Non-pigmented ciliary epithelial cell (primary cell): Measurements from ENCODE around the gene ZMYM4.
"Not testable (repeated sequence)": the region's sequence is repeated elsewhere in the genome, so short reads cannot be mapped to it uniquely, and the experiment has no call there.

Experiments
- DNase-seq: peaks from one replicate; pipeline ENCODE4 v3.0.0-alpha.2; 2010; ENCODE audit warnings: low read depth

The ZMYM4 gene

DNA sequence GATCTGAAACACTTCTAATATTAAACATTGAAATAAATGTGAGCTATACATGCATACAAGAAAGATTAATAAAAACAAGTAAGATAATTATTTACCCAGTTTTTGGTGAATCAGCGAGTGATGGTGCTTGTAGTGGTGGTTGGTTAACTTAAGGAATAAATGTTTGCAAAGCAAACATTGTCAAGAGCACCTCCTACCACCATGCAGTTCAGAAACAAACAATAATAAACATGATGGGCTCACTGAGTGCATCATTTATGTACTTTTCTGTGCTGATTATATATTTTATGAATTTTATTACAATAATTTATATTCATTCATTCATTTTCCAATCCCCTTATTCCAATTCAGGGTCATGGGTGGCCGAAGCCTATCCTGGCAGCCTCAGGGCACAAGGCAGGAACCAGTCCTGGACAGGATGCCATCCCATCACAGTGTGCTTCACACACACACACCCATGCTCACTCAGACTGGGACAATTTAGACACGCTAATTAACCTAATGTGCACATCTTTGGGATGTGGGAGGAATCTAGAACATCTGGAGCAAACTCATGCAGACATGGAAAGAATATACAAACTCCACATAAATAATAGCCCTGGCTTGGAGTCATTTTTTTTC, 57.8 kb downstream of the ZMYM4 start:
- no peak for DNase-seq

DNA sequence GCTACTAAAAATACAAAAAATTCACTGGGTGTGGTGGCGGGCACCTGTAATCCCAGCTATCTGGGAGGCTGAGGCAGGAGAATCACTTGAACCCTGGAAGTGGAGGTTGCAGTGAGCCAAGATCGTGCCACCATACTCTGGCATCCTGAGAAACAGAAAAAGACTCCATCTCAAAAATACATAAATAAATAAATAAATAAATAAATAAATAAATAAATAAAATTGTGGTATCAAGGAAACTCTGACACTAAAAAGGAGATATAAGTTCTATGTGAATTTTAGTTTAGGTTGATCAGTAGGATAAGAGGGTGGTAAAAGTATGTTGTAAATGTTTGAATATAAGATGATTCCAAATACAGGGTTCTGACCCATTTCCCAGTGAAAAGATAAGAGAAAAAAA, 63.1 kb downstream of the ZMYM4 start:
- not testable (repeated sequence) for DNase-seq

DNA sequence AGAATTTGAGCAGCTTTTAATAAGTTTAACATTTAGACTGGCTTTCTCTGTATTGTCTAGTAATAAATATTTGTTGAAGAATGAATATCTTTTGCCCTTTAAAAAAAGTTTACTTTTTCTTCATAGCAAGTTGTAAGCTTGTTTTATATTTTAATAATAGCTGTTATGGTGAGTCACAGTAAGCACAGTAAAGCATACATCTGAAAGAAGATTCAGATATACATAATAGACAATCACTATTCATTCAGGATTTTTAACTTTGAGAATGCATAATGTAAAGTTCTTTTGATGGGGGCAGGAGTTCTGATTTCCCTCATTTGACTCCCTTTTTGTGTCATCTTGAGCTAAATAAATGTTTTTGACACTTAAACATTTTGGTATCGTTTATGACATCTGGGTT, 66.0 kb downstream of the ZMYM4 start:
- DNase-seq: no peak

DNA sequence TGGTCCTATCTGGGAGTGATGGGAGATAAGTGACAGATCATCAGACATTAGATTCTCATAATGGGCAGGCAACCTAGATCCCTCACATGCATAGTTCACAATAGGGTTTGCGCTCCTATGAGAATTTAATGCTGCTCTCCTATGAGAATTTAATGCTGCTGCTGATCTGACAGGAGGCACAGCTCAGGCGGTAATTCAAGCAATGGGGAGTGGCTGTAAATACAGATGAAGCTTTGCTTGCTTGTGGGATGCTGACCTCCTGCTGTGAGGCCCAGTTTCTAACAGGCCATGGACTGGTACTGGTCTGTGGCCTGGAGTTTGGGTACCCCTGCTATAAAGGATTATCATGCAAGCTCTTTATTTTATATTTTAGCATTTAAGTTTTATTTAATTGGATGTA, 72.0 kb downstream of the ZMYM4 start:
- no peak for DNase-seq

DNA sequence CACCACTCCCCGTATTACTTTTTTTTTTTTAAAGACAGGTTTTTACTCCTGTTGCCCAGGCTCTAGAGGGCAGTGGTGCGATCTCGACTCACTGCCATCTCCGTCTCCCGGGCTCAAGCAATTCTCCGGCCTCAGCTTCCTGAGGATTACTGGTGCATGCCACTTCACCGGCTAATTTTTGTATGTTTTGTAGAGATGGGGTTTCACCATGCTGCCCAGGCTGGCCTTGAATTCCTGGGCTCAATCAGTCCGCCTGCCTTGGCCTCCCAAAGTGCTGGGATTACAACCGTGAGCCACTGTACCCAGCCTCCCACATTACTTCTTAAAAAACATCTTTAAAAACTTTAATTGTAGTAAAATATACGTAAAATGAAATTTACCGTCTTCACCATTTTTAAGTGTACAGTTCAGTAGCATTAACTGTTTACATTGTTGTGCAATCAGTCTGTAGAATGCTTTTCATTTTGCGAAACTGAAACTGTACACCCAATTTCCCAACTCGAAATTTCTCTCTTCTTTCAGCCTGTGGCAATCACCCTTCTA, 77.0 kb downstream of the ZMYM4 start:
- no peak for DNase-seq

DNA sequence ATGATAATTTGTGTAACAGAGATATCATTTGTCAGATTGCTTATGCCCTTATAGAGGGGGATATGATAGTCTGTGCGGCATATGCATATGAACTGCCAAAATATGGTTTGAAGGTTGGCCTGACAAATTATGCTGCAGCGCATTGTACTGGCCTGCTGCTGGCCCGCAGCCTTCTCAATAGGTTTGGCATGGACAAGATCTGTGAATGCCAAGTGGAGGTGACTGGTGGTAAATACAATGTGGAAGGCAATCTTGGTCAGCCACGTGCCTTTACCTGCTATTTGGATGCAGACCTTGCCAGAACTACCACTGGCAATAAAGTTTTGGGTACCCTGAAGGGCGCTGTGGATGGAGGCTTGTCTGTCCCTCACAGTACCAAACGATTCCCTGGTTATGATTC, 82.4 kb downstream of the ZMYM4 start:
- DNase-seq: no peak

DNA sequence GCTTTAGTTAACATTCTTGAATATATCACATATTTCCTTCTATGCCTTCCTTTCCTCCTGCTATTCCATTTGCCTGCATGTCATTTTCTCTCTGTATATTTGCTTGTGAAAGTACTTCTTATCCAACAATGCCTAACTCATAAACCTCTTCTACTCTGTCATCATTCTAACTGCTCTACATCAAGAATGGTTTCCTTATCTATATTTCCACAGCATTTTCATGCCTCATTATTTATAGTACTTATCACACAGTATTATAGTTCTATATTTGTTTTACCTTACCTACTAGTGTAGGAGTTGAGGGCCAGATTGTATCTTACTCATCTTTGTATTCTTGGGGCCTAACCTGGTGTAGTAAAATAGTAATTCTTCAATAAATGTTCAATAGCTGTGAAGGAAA, 91.5 kb downstream of the ZMYM4 start:
- DNase-seq: no peak

DNA sequence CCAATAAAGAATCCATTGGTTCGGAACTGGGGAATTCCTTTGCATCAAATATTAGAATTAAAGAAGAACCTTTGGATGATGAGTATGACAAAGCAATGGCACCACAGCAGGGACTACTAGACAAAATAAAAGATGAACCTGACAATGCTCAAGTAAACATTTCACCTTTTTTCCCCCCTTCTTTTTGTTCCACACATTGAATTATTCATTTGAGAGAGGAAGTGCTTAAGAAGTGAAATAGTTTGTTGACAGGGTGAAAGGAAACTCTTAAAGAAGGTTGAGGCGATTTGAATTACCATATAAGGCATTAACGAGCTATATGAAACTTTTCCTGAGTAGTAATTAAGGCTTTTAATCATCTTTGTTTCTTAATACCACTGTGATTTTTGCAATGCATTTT, 93.1 kb downstream of the ZMYM4 start:
- no peak for DNase-seq

DNA sequence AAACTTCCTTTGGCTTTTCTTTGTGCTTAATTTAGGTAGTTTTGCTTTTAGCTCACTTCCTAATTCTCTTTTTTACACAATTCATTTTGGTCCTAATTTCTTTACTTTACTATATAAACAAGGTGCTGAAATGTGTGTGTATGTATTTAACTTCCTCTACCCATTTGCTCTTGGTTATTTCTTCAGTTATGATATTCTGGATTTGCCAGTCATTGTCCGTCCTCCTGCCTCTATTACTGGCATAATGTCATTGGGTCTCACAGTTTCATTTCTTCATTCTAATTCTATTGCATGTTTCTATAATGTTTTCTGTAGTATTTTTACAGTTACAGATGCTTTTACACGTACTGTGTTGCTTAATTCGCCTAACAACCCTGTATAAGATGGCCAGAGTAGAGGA, 96.2 kb downstream of the ZMYM4 start:
- no peak for DNase-seq

DNA sequence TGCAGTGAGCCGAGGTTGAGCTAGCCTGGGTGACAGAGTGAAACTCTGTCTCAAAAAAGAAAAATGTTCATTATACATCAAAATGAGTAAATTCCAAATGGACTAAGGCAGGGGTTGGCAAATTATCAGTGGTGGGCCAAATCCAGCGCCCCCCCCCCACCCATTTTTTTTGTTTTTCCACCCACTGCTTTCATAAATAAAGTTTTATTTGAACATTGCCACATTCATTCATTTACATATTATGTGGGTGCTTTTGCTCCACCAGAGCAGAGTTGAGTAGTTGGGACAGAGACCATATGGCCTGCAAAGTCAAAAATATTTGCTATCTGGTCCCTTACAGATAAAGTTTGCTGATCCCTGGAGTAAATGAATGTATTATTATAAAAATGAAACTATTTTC, 99.4 kb downstream of the ZMYM4 start:
- no peak for DNase-seq

DNA sequence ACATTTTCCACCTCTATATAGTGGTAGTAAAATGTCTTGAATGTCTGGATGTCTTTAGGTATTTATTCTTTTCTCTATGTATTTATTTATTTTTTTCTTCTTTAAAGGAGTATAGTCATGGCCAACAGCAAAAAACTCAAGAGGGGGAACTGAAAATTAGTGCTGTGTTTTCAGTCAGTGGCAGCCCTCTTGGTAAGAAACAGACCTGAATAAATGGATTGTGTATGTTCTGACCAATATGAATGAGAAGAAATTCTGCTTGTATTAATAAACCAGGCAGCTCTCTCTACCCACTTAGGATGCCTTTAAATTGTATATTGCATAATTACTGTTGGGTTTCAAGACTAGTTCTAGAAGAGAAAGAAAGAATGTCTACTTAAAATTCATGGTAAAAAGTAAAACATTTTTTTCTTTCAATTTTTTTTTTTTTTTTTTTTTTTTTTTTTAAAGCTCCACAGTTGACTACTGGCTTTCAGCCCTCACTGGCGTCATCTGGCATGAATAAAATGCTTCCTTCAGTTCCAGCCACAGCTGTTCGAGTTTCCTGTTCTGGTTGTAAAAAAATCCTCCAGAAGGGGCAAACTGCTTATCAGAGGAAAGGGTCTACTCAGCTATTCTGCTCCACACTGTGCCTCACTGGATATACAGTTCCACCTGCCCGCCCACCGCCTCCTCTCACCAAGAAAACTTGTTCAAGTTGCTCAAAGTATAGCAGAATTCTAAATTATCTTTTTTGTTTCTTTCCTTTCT, 101.6 kb downstream of the ZMYM4 start:
- DNase-seq: peak; percentile 43

DNA sequence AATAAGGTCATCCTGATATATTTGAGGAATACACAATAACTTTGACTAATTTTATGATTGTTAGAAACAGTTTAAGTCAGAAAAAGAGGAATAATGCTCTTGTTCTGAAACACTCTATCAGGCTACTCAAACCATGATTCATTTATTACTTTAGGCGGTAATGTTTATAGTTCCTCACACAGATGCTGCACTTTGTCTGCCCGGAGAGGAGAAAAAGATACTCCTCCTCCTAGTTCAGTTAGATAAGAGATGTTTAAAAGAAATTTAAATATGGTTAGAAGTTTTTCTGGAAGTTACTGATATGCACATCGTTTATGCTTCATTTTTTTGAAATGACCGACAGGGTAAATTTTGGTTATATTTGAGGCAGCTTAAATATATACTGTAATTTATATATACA, 103.0 kb downstream of the ZMYM4 start:
- DNase-seq: no peak

DNA sequence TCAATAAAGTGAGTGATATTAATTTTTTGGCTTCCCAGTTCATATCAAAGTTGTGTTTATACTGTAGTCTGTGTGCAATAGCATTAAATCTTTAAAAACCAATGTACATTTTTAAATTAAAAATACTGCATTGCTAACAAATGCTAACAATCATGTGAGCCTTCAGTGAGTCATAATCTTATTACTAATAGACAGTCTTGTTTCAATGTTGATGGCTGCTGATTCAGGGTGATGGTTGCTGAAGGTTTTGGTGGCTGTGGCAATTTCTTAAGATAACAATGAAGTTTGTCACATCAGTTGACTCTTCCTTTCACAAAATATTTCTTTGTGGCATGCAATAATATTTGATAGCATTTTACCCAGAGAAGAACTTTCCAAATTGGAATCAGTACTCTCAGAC, 109.0 kb downstream of the ZMYM4 start:
- DNase-seq: no peak

DNA sequence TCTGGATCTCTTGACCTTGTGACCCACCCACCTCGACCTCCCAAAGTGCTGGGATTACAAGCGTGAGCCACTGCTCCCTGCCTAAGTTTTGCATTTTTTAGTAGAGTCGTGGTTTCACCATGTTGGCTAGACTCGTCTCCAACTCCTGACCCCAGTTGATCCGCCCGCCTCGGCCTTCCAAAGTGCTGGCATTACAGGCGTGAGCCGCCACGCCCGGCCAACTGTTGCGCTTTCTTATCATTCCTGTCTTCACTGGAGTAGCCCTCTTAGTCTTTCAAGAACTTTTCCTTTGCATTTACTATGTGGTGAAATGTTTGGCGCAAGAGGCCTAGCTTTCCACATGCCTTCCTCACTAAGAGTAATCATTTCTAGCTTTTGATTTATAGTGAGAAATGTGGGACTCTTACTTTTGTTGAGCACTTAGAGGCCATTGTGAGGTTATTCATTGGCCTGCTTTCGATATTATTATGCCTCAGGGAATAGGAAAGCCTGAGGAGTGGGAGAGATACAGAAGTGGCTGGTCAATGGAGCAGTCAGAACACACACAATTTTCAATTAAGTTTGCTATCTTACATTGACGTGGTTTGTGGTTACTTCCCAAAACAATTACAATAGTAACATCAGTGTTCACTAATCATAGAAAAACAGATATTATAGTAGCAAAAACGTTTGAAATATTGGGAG, 111.0 kb downstream of the ZMYM4 start:
- no peak for DNase-seq

DNA sequence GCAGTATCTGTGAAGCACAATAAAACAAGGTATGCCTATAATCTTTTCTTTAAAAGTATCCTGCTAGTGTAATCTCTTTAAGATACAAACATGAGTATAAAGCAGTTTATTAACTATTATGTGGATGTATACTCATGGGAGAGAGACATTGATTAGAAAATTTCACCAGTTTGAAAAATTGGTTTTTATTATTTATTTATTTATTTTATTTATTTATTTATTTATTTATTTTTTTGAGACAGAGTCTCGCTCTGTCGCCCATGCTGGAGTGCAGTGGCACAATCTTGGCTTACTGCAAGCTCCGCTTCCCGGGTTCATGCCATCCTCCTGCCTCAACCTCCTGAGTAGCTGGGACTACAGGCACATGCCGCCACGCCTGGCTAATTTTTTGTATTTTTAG, 111.6 kb downstream of the ZMYM4 start:
- DNase-seq: not testable (repeated sequence)

DNA sequence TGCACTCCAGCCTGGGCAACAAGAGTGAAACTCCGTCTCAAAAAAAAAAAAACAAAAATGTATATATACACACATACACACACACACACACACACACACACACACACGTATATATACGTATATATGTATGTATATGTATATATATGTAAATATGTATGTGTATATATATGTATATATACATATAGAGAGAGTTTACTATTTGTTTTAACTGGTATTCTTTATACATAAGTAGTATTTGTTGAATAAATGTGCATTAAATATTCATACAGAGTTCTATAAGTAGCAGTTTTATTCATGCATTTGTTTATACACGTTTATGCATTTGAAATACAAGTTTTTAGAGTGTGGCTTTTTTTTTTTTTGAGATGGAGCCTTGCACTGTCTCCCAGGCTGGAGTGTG, 113.6 kb downstream of the ZMYM4 start:
- no peak for DNase-seq

DNA sequence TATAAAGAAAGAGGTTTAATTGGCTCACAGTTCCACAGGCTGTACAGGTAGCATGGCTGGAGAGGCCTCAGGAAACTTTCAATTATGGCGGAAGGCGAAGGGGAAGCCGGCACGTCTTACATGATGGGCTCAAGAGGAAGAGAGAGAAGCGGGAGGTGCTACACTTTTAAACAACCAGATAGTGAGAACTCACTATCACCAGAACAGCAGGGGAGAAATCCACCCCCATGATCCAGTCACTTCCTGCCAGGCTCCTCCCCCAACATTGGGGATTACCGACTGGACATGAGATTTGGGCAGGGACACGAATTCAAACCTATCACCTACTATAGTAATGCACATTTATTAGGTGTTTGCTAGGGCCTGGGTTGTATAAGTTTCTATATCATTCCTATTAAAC, 117.8 kb downstream of the ZMYM4 start:
- DNase-seq: no peak

DNA sequence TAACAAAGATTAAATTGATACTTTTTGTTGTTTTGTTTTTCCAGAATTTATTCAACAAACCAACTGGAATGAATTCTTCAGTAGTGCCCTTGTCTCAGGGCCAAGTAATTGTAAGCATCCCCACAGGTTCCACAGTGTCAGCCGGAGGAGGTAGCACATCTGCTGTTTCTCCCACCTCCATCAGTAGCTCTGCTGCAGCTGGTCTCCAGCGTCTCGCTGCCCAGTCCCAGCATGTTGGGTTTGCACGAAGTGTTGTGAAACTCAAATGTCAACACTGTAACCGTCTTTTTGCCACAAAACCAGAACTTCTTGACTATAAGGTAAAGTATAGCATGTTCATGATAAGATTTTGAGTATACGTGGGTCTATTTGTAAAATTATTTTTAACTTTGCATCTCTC, 118.5 kb downstream of the ZMYM4 start:
- DNase-seq: no peak

DNA sequence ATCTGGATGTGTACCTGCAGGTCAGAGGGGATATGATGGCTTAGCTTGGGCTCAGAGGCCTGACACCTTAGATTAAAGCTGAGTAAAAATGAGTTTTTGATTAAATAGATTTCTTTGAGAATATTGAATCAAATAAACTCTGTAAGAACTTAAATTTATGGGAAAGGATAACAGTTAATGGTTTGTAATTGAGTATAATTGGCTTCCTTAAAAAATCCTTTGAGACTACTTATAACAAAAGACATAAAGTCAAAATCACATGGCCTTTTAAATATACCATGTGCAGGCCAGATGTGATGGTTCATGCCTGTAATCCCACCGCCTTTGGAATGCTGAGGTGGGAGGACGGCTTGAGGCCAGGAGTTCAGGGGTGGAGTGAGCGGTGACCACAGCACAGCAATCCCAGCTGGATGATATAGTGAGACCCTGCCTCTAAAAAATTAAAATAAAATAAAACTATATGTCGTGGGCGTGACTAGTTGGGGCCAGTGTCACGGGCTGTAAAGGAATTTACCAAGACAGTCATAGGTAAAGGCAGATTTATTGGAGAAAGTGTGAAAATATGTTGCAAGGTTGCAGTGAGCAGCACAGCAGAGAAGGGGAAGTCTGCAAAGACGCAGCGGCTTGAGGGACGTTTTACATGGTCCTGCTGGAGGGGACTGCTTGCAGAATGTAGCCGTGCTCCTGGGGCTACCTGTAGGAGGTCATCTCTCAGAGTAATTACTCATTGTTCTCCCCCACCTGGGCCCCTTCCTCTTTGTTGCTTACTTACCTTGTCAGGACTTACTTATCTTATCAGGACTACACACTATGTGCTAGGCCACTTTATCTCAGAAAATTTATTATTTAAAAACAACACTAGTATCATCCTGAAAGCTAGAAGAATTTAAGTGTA, 122.3 kb downstream of the ZMYM4 start:
- no peak for DNase-seq

DNA sequence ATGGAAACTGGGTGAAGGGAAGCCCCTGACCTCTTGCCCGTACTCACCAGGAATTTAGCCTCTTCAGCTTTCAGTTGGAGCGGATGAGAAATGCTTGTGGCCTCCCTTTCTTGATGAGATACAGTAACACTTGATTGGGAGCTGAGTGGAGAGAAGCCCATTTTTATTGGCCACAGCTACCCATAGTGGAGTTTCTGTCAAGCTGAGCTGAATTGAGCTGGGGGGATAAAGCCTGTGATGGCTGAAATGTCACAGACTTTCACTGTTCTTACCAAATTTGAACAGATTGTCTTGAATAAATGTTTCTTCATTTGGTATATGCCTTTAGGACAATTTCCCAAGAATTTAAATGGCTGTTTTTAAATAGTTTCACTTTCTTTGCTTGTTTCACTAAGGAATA, 125.9 kb downstream of the ZMYM4 start:
- no peak for DNase-seq

DNA sequence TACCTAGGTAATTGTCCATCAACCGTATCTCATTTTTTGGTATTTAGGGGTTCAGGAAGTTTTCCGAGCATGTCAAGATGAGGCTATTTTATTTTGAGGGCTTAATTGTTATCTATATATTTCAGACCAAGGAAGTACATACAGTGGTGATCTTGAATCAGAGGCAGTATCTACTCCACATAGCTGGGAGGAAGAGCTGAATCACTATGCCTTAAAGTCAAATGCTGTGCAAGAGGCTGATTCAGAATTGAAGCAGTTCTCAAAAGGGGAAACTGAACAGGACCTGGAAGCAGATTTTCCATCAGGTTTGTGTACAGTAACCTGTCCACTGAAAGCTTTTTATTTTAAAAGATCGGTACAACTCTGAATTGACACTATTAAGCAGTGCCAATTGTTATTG, 130.2 kb downstream of the ZMYM4 start:
- DNase-seq: peak; percentile 13

DNA sequence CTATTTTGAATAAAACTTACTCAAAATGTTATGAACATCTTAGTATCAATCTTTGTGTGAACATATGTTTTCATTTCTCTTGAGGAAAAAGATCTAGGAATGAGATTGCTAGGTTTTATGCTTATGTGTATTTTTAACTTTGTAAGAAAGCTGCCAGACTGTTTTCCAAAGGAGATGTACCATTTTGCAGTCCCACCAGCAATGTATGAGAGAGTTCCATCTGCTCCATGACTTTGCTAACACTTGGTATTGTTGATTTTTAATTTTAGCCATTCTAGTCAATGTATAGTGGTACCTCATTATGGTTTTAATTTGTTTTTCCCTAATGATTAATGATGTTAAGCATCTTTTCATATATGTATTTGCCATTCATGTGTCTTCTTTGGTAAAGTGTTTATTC, 132.5 kb downstream of the ZMYM4 start:
- DNase-seq: no peak
